ENCODE measurements around the gene RABEP2.

The RABEP2 gene

DNA sequence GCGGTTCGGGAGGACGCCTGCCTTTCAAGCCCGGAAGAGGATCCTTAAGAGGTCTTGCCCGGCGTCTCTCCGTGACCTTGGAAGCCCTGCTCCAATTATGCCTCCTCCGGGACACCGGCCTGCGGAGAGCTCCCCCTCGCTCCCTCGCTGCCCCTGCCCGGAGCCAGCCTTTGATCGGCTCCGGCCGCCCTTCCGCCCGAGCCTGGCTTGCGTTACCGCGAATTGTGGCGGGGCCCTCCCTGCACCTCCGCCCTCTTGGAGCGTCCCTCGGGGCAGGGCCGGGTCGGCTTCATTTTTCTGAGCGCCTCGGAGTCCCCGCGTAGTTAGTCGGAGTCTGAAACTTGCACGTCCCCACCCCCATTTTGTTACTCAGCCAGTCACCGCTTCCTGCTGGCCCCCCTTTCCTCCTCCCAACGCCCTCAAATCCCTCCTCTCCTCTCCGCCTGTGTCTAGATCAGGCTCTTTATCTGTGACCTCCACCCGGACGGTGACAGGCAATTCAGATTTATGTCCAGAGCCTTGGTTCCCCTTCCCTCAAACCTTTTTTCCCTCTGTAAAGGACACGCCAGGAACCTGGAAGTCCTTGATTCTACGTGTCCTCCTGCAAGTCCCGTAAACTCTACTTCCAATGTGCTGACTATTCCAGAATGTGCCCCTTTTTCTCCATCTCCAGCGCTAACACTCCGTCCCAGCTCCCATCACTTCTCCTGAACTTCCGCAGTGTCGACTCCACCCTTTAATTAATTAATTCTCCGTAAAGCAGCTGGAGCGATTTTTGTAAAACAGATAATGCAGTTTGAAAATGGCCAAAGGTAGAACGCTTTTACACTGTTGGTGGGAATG is 569 bp upstream of the RABEP2 start:
- Histone ChIP-seq H3K9ac (ENCODE audit: low read depth, low read length, poor library complexity, severe bottlenecking) (peak overlapping the region; percentile 96), H3K36me3 (ENCODE audit: insufficient read depth, low read length) (no peaks in the 10 kb centered on the region), H3K4me1 (ENCODE audit: insufficient read depth, low read length, poor library complexity, severe bottlenecking) (peaks cover 22% of the 10 kb centered on the region), H3K9me3 (ENCODE audit: insufficient read depth, low read depth, low read length) (no peaks in the 10 kb centered on the region), H3F3A (ENCODE audit: low read depth) (peaks cover 9% of the 10 kb centered on the region; the same call in 1 of the 2 replicates), H3K27me3 (ENCODE audit: insufficient read depth, low read length, poor library complexity, severe bottlenecking) (no peaks in the 10 kb centered on the region), H3K79me2 (ENCODE audit: insufficient read depth, low read length) (peaks cover 7% of the 10 kb centered on the region; the same call in 1 of the 2 replicates), H2AFZ (ENCODE audit: low read length) (peak overlapping the region; percentile 96), H3K9me2 (replicated peaks; ENCODE audit: low read depth, low read length) (no peaks in the 10 kb centered on the region), H4K20me1 (ENCODE audit: insufficient read depth, low read length, poor library complexity, severe bottlenecking) (peaks cover 9% of the 10 kb centered on the region), H3K4me2 (ENCODE audit: low read depth, low read length, poor library complexity, severe bottlenecking) (peak overlapping the region; percentile 89), H3K4me3 (ENCODE audit: low read length, poor library complexity, severe bottlenecking) (peak overlapping the region; percentile 79)
- TF ChIP-seq, protein P1, sequence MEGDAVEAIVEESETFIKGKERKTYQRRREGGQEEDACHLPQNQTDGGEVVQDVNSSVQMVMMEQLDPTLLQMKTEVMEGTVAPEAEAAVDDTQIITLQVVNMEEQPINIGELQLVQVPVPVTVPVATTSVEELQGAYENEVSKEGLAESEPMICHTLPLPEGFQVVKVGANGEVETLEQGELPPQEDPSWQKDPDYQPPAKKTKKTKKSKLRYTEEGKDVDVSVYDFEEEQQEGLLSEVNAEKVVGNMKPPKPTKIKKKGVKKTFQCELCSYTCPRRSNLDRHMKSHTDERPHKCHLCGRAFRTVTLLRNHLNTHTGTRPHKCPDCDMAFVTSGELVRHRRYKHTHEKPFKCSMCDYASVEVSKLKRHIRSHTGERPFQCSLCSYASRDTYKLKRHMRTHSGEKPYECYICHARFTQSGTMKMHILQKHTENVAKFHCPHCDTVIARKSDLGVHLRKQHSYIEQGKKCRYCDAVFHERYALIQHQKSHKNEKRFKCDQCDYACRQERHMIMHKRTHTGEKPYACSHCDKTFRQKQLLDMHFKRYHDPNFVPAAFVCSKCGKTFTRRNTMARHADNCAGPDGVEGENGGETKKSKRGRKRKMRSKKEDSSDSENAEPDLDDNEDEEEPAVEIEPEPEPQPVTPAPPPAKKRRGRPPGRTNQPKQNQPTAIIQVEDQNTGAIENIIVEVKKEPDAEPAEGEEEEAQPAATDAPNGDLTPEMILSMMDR (conservative IDR thresholded peaks at IDR 0.05; ENCODE audit: low read length) = no peak
- TF ChIP-seq EZH2phosphoT487 (IDR thresholded peaks at IDR 0.05; ENCODE audit: borderline replicate concordance) = no peak

DNA sequence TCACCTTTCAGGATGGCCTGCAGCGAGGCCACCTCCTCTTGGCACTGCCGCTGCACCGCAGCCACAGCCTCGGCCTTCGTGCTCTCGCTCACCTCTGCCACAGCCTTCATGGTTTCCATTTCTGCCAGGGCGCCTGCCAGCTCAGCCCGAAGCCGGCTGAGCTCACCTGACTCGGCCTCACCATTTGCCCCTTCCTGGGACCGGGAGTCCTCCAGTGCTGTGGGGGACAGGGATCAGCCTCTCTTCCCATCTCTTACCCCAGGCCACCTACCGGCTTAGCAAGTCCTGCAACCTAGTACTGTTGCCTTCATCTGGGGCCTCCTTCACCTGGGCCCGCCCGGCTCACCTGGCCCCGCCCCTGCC is 658 bp downstream of the RABEP2 start:
- no peaks in the 10 kb centered on the region for H3K27me3 ChIP-seq (ENCODE audit: insufficient read depth, low read length, poor library complexity, severe bottlenecking)
- peak overlapping the region; percentile 79 for H3K4me3 ChIP-seq (ENCODE audit: low read length, poor library complexity, severe bottlenecking)
- TF ChIP-seq, protein P1 (conservative IDR thresholded peaks at IDR 0.05; ENCODE audit: low read length) = no peak
- no peak for TF ChIP-seq EZH2phosphoT487 (IDR thresholded peaks at IDR 0.05; ENCODE audit: borderline replicate concordance)
- peaks cover 4% of the 10 kb centered on the region; the same call in 1 of the 2 replicates for H3K36me3 ChIP-seq (ENCODE audit: insufficient read depth, low read length)
- H3K9ac ChIP-seq (ENCODE audit: low read depth, low read length, poor library complexity, severe bottlenecking) = peak overlapping the region; percentile 96
- peaks cover 9% of the 10 kb centered on the region for H4K20me1 ChIP-seq (ENCODE audit: insufficient read depth, low read length, poor library complexity, severe bottlenecking)
- no peak overlapping the region for H2AFZ ChIP-seq (ENCODE audit: low read length)
- peaks cover 16% of the 10 kb centered on the region for H3K4me1 ChIP-seq (ENCODE audit: insufficient read depth, low read length, poor library complexity, severe bottlenecking)
- H3K9me3 ChIP-seq (ENCODE audit: insufficient read depth, low read depth, low read length) = no peaks in the 10 kb centered on the region
- peaks cover 6% of the 10 kb centered on the region; the same call in 1 of the 2 replicates for H3F3A ChIP-seq (ENCODE audit: low read depth)
- H3K9me2 ChIP-seq (replicated peaks; ENCODE audit: low read depth, low read length) = no peaks in the 10 kb centered on the region
- peak overlapping the region; percentile 89 for H3K4me2 ChIP-seq (ENCODE audit: low read depth, low read length, poor library complexity, severe bottlenecking)
- H3K79me2 ChIP-seq (ENCODE audit: insufficient read depth, low read length) = peaks cover 7% of the 10 kb centered on the region; the same call in 1 of the 2 replicates

DNA sequence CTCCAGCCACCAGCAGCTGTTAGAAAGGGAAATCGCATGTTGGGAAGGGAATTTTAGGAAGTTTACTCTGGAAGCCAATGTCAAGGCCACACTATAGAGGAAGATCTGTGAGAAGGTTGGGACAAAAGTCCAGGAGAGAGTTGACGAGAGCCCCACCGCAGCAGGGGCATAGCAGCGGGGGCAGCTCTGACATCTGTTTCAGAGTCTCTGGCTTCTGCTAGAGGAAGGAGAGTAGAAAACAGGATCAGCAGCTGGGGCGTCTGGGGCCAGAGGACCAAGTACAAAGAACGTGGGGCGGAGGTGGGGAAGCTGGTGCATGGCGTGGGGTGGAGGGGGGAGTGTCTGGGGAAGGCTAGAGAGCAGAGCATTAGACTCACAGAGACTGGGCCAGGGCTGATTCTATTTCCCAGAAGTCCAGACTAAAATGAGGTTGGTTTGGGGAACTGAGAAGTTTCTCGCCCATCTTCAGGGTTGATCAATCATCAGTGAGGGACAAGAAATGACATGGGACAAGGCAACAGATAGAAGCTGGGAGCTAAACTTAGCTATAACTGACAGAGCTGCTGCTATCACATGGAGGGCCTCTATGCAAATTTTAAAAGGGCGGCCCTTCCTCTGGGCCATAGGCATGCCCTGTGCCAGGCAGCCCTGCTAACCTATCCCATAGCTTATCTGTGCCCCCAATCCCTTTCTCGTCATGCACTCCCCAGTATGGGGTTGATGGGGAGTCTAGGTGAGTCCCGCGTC is 1.2 kb downstream of the RABEP2 start:
- peaks cover 7% of the 10 kb centered on the region; the same call in 1 of the 2 replicates for H3K79me2 ChIP-seq (ENCODE audit: insufficient read depth, low read length)
- H3K4me2 ChIP-seq (ENCODE audit: low read depth, low read length, poor library complexity, severe bottlenecking) = peak overlapping the region; percentile 89
- H3K4me3 ChIP-seq (ENCODE audit: low read length, poor library complexity, severe bottlenecking) = peak overlapping the region; percentile 79
- peak overlapping the region; percentile 96 for H3K9ac ChIP-seq (ENCODE audit: low read depth, low read length, poor library complexity, severe bottlenecking)
- H2AFZ ChIP-seq (ENCODE audit: low read length) = no peak overlapping the region
- peaks cover 6% of the 10 kb centered on the region; the same call in 1 of the 2 replicates for H3K36me3 ChIP-seq (ENCODE audit: insufficient read depth, low read length)
- peaks cover 16% of the 10 kb centered on the region for H3K4me1 ChIP-seq (ENCODE audit: insufficient read depth, low read length, poor library complexity, severe bottlenecking)
- H4K20me1 ChIP-seq (ENCODE audit: insufficient read depth, low read length, poor library complexity, severe bottlenecking) = peaks cover 9% of the 10 kb centered on the region
- H3K9me2 ChIP-seq (replicated peaks; ENCODE audit: low read depth, low read length) = no peaks in the 10 kb centered on the region
- H3F3A ChIP-seq (ENCODE audit: low read depth) = peaks cover 6% of the 10 kb centered on the region; the same call in 1 of the 2 replicates
- TF ChIP-seq, protein P1 (conservative IDR thresholded peaks at IDR 0.05; ENCODE audit: low read length) = no peak
- no peak for TF ChIP-seq EZH2phosphoT487 (IDR thresholded peaks at IDR 0.05; ENCODE audit: borderline replicate concordance)
- no peaks in the 10 kb centered on the region for H3K9me3 ChIP-seq (ENCODE audit: insufficient read depth, low read depth, low read length)
- no peaks in the 10 kb centered on the region for H3K27me3 ChIP-seq (ENCODE audit: insufficient read depth, low read length, poor library complexity, severe bottlenecking)
